Aorta (tissue), 5 donors: Measurements from ENCODE around the gene HPX. TPM values are rescaled to one million over a fixed set of nuclear protein-coding genes. Genes with fewer than 3 reads are reported as not detected.
"Not testable (repeated sequence)": the region's sequence is repeated elsewhere in the genome, so short reads cannot be mapped to it uniquely, and the experiment has no call there.

Source experiments
- ATAC-seq: fragments of 200-7000 bp; cut with Tn5 transposase; one replicate; pipeline ENCODE4 v1.9.1; 2022; ENCODE audit warnings: moderate library complexity; ENCODE audit not compliant: low FRiP score
- DNase-seq, 2 donors: peaks; one replicate each; pipeline ENCODE4 v3.0.0-alpha.2; 2020
- H3K27ac ChIP-seq, 2 donors: one replicate each; pipeline ENCODE4 v1.5.1; 2013; ENCODE audit warnings: low read length in 2 of 2, mild to moderate bottlenecking in 2 of 2, moderate library complexity in 2 of 2, control low read depth in 1 of 2, inconsistent platforms in 1 of 2, low read depth in 1 of 2
- H3K27me3 ChIP-seq, 2 donors: one replicate each; pipeline ENCODE4 v1.6.1; 2013; ENCODE audit warnings: control low read depth in 1 of 2, low read length in 1 of 2, mild to moderate bottlenecking in 1 of 2, moderate library complexity in 1 of 2; ENCODE audit not compliant: insufficient read depth in 2 of 2, control insufficient read depth in 1 of 2
- H3K36me3 ChIP-seq, 2 donors: one replicate each; pipeline ENCODE4 v1.6.1; 2013; ENCODE audit warnings: control low read depth in 1 of 2, low read length in 1 of 2, mild to moderate bottlenecking in 1 of 2; ENCODE audit not compliant: insufficient read depth in 2 of 2, control insufficient read depth in 1 of 2
- H3K4me1 ChIP-seq, 2 donors: one replicate each; pipeline ENCODE4 v1.6.1; 2013; ENCODE audit warnings: low read length in 2 of 2, control low read depth in 1 of 2, mild to moderate bottlenecking in 1 of 2, moderate library complexity in 1 of 2; ENCODE audit not compliant: insufficient read depth in 2 of 2, control insufficient read depth in 1 of 2
- H3K4me3 ChIP-seq, 2 donors: one replicate each; pipeline ENCODE4 v1.5.1; 2013; ENCODE audit warnings: low read length in 2 of 2, control low read depth in 1 of 2, mild to moderate bottlenecking in 1 of 2
- H3K9me3 ChIP-seq: one replicate; pipeline ENCODE4 v1.6.1; 2013; ENCODE audit warnings: mild to moderate bottlenecking, low read length; ENCODE audit not compliant: control insufficient read depth
- WGBS, 2 donors: extraction: QIAGEN DNeasy Blood & Tissue Kit; methylation state at CpG; one replicate each; pipeline ENCODE4 v1.1.7; 2013; 5-methylcytosine and 5-hydroxymethylcytosine counted together
- intact Hi-C, 2 donors: fragments of 100-400 bp; cut with DNase I; formaldehyde crosslinking; loops; one replicate each; pipeline versions ENCODE4 v1.14.2 to v1.15.0; 2022
- polyA plus RNA-seq, 2 donors: library from polyadenylated mRNA; stranded (reverse); fragments of 200-250 nt; gene quantifications; one replicate each; pipeline ENCODE4 v1.2.3, GENCODE V29; 2013
- total RNA-seq, 2 donors: library from RNA; stranded (reverse); fragmentation: NEBNext Ultra II Directional; extraction: Animal tissue kit (Norgen Biotek cat#: 25700); gene quantifications; one replicate each; pipeline ENCODE4 v1.2.1, GENCODE V29; 2021
- donor health status: healthy with polysubstance abuse.
- donor health status: Bipolar disorder and iron deficiency.
- donor health status: DM: no; HTN: no; CAD: no.
- donor health status: DM: no; HTN: no; CAD: no.
- donor health status: DM: yes; HTN: yes; CAD: no.

HPX gene
- total and polyA plus RNA-seq, 4 donors: 0.50 to 6.0 (median 2.0) TPM

DNA sequence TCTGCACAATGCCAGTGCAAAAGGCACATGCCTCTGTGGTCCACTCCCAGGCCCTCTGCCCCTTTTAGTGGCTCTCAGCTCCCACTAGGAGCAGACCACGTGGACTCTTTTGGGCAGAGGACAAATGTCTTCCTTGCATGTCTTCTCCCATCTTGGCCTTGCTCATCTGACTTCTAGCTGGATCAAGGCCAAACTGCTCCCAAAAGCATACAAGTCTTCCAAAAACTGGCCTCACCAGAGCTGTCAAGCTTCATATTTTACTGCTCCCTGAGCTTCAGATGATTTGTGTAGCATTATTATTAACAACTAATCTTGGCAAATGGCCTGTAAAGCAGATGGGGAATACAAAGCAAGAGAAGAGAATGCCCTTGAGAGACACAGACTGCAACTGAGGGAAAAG lies 43.6 kb downstream of the HPX start:
- Histone ChIP-seq H3K27me3 (no peaks in the 10 kb centered on the region), H3K27ac (peak overlapping the region in 1 of 2 donors; percentile 30), H3K9me3 (no peaks in the 10 kb centered on the region), H3K4me3 (no peak overlapping the region), H3K36me3 (peaks cover 0 to 3% of the 10 kb centered on the region in 2 donors), H3K4me1 (no peaks in the 10 kb centered on the region)
- peak; percentile 24 for ATAC-seq
- no peak for DNase-seq
- WGBS, 2 donors: 44 to 45% methylated on average over 1 of the region's 1 CpG
- intact Hi-C loops: no loop called here

DNA sequence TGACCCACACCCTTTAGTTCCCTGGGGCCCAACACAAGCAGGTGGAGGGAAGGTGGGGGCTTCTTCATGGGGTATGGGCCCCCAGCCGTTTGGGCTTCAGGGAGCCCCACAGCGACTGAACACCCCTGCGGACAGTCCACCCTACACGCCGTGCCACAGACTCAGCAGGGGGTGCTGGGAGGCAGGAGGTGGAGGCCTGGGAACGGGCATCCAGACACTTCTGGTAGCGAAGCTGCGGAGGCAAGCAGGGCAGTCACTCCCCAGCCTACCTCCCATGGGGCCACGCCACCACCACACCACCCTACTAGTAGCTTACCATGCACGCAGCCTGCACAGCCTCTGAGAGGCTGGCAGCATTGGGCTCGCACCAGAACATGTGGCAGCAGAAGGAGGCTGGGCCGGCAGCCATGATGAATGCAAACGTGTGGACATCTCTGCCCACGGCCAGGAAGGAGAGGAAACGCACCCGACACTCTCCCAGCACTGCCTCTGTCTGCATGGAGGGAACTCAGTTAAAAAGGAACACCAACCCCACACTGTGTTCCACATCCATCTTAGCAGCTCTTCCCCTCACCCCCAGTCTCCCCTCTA lies 45.2 kb downstream of the HPX start:
- intact Hi-C loops: no loop called here
- ATAC-seq: no peak
- Histone ChIP-seq H3K4me1 (no peaks in the 10 kb centered on the region), H3K36me3 (peaks cover 0 to under 1% of the 10 kb centered on the region in 2 donors), H3K4me3 (no peak overlapping the region), H3K9me3 (no peaks in the 10 kb centered on the region), H3K27ac (no peak overlapping the region), H3K27me3 (no peaks in the 10 kb centered on the region)
- WGBS, 2 donors: 80 to 82% methylated on average over 15 to 16 of the region's 16 CpGs
- peak in 1 of 2 donors; percentile 60 for DNase-seq

- DNase-seq (peak in 1 of 2 donors; percentile 64), ATAC-seq (no peak)
- intact Hi-C loops: no loop called here
- WGBS, 2 donors: 77 to 85% methylated on average over 16 of the region's 16 CpGs
- Histone ChIP-seq H3K9me3 (no peaks in the 10 kb centered on the region), H3K4me1 (no peaks in the 10 kb centered on the region), H3K27ac (no peak overlapping the region), H3K27me3 (no peaks in the 10 kb centered on the region), H3K36me3 (no peaks in the 10 kb centered on the region), H3K4me3 (no peak overlapping the region)
These were observed 46.7 kb downstream of the HPX start for GRCh38 chr11:6393989-6394670.

- H3K36me3 ChIP-seq, H3K27ac ChIP-seq, DNase-seq, H3K4me3 ChIP-seq, ATAC-seq, H3K9me3 ChIP-seq, H3K27me3 ChIP-seq, H3K4me1 ChIP-seq, intact Hi-C loops: not testable (repeated sequence)
- WGBS, 2 donors: 93 to 97% methylated on average over 3 to 4 of the region's 4 CpGs
These were observed 48.5 kb downstream of the HPX start for GRCh38 chr11:6392251-6392650.

- H3K4me3 ChIP-seq: no peak overlapping the region
- H3K27ac ChIP-seq: no peak overlapping the region
- H3K27me3 ChIP-seq: no peaks in the 10 kb centered on the region
- no peaks in the 10 kb centered on the region for H3K9me3 ChIP-seq
- no peak for ATAC-seq
- H3K36me3 ChIP-seq: no peaks in the 10 kb centered on the region
- intact Hi-C loops: loop anchor here in 1 of 2 donors (2.0 kb wide), 1 partner anchor 27 kb away; the partner anchor contains the start of gene APBB1
- 93 to 96% methylated on average over 16 to 18 of the region's 18 CpGs for WGBS, 2 donors
- peak in 1 of 2 donors; percentile 71 for DNase-seq
- no peaks in the 10 kb centered on the region for H3K4me1 ChIP-seq
These were observed 49.2 kb downstream of the HPX start for GRCh38 chr11:6391537-6392134.

DNA sequence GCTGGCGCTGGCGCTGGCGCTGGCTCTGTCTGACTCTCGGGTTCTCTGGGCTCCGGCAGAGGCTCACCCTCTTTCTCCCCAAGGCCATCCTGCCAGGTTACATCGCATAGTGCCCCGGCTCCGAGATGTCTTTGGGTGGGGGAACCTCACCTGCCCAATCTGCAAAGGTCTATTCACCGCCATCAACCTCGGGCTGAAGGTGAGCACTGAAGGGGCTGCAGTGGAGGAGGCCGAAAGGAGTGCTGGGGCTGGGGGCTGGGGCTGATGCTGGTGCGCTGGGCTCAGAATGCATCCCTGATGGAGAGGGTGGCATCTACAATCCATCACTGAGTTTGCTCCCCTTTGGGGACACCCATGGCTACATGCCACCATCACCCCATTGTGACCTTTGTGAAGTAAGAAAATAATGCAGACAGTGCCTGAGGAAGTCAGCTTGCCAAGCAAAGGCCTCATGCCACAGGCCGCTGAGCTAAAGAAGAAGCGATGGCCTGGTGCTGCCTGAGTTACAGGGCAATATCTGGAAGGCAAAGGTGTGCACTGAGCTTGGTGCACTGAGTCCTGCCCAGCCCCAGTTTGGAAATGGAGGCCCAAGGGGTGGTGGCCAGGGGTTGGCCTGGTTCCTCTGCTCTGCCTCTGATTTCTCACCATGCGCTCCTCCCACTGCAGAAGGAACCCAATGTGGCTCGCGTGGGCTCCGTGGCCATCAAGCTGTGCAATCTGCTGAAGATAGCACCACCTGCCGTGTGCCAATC lies 49.9 kb downstream of the HPX start:
- H3K27ac ChIP-seq: peak overlapping the region; percentile 8 to 49
- H3K9me3 ChIP-seq: no peaks in the 10 kb centered on the region
- intact Hi-C loops: loop anchor here in 1 of 2 donors (2.0 kb wide), 1 partner anchor 28 kb away; the partner anchor contains the start of gene APBB1
- no peak for ATAC-seq
- H3K4me1 ChIP-seq: no peaks in the 10 kb centered on the region
- DNase-seq: peak in 1 of 2 donors; percentile 68
- H3K36me3 ChIP-seq: no peaks in the 10 kb centered on the region
- peak overlapping the region; percentile 61 to 71 for H3K4me3 ChIP-seq
- H3K27me3 ChIP-seq: no peaks in the 10 kb centered on the region
- WGBS, 2 donors: 24 to 26% methylated on average over 19 of the region's 19 CpGs

GRCh38 chr11:6389905-6390717 lies 50.7 kb downstream of the HPX start, which contains the start of gene SMPD1:
TSS of gene SMPD1 (plus strand) at chr11:6390474. CDS start at chr11:6390599, 125 bp downstream.
- WGBS, 2 donors: 1% methylated on average over 48 to 63 of the region's 63 CpGs
- ATAC-seq: peak; percentile 97

More at GRCh38 chr11:6389905-6390717, 50.7 kb downstream of the HPX start, which contains the start of gene SMPD1:
- Histone ChIP-seq H3K4me3 (peak within 1 kb of the TSS; percentile 61 to 71), H3K27ac (peak within 1 kb of the TSS; percentile 31 to 80), H3K9me3 (no peaks in the 10 kb centered on the region), H3K4me1 (no peaks in the 10 kb centered on the region), H3K27me3 (no peaks in the 10 kb centered on the region), H3K36me3 (no peaks in the 10 kb centered on the region)
- intact Hi-C loops: loop anchor here (2.0 to 10.0 kb wide), 2 partner anchors 29 to 295 kb away; partner anchors contain the start of genes APBB1 (in 1 of the 2) and MRPL17 (in 1 of the 2)
- peak; percentile 96 to 97 for DNase-seq
